GM19035 (cell line): Measurements from ENCODE around the gene GLYR1.
"Not testable (repeated sequence)": the region's sequence is repeated elsewhere in the genome, so short reads cannot be mapped to it uniquely, and the experiment has no call there.

ENCODE experiments used
- ATAC-seq: cut with Tn5 transposase; IDR thresholded peaks from one replicate; pipeline ENCODE4 v1.9.1; 2021; ENCODE audit not compliant: unreplicated experiment

GLYR1 gene

GRCh38 chr16:4846901-4847773 lies at the start of gene GLYR1, which contains the start of gene UBN1:
Gene GLYR1, minus strand, starts transcription at chr16:4847288. Its CDS starts 23 bp downstream, at chr16:4847265.
Gene UBN1, plus strand, starts transcription at chr16:4847481. Its CDS starts 5,437 bp downstream, at chr16:4852918.
- peak; percentile 88 for ATAC-seq

- not testable (repeated sequence) for ATAC-seq
These were observed 49.7 kb upstream of the GLYR1 start for GRCh38 chr16:4896761-4897160.

- no peak for ATAC-seq
These were observed 48.3 kb upstream of the GLYR1 start for GRCh38 chr16:4895366-4895765.

- ATAC-seq, result no peak
These were observed 47.4 kb upstream of the GLYR1 start for GRCh38 chr16:4894276-4895150.

GRCh38 chr16:4893103-4893862 lies 46.2 kb upstream of the GLYR1 start:
- no peak for ATAC-seq

- no peak for ATAC-seq
These were observed 45.4 kb upstream of the GLYR1 start for GRCh38 chr16:4892361-4893102.

- ATAC-seq, result no peak
These were observed 44.8 kb upstream of the GLYR1 start for GRCh38 chr16:4891886-4892216.

GRCh38 chr16:4891097-4891885 lies 44.2 kb upstream of the GLYR1 start:
- no peak for ATAC-seq

GRCh38 chr16:4890686-4891085 lies 43.6 kb upstream of the GLYR1 start:
- no peak for ATAC-seq

- ATAC-seq, result no peak
These were observed 42.9 kb upstream of the GLYR1 start for GRCh38 chr16:4890026-4890425.

GRCh38 chr16:4888428-4889135 lies 41.5 kb upstream of the GLYR1 start:
- no peak for ATAC-seq

- ATAC-seq, result no peak
These were observed 39.1 kb upstream of the GLYR1 start for GRCh38 chr16:4886151-4886550.

- ATAC-seq, result no peak
These were observed 38.1 kb upstream of the GLYR1 start for GRCh38 chr16:4884972-4885874.

- ATAC-seq, result no peak
These were observed 37.1 kb upstream of the GLYR1 start for GRCh38 chr16:4884209-4884608.

GRCh38 chr16:4883501-4883900 lies 36.4 kb upstream of the GLYR1 start:
- ATAC-seq, result no peak

GRCh38 chr16:4882633-4883285 lies 35.7 kb upstream of the GLYR1 start:
- no peak for ATAC-seq

- no peak for ATAC-seq
These were observed 35.0 kb upstream of the GLYR1 start for GRCh38 chr16:4882000-4882632.
